H9 (cell line): ENCODE data around the gene RASGEF1C. TPM values are rescaled to one million over a fixed set of nuclear protein-coding genes. Genes with fewer than 3 reads are reported as not detected.

Source experiments
- DNase-seq: peaks from one replicate; pipeline ENCODE4 v3.0.0-alpha.2; 2017
- H2AFZ ChIP-seq: one replicate; pipeline ENCODE4 v1.6.1; 2013; ENCODE audit warnings: mild to moderate bottlenecking, low read length, control low read depth, moderate library complexity
- H2AK5ac ChIP-seq: 2 replicates; pipeline ENCODE4 v1.6.1; 2013; ENCODE audit warnings: low read length, control low read depth, mixed read lengths; ENCODE audit not compliant: insufficient read length
- H2BK120ac ChIP-seq: one replicate; pipeline ENCODE4 v1.6.1; 2013; ENCODE audit warnings: low read depth, mild to moderate bottlenecking, low read length, control low read depth, inconsistent platforms; ENCODE audit not compliant: poor library complexity, severe bottlenecking
- H2BK12ac ChIP-seq: 2 replicates; pipeline ENCODE4 v1.6.1; 2013; ENCODE audit warnings: low read length, control low read depth, mixed read lengths, low read depth; ENCODE audit not compliant: insufficient read length
- H2BK15ac ChIP-seq: 2 replicates; pipeline ENCODE4 v1.6.1; 2013; ENCODE audit warnings: low read depth, low read length, control low read depth
- H2BK20ac ChIP-seq: one replicate; pipeline ENCODE4 v1.6.1; 2013; ENCODE audit warnings: low read depth, mild to moderate bottlenecking, low read length, control low read depth, inconsistent platforms; ENCODE audit not compliant: poor library complexity, severe bottlenecking
- H2BK5ac ChIP-seq: 2 replicates; pipeline ENCODE4 v1.6.1; 2013; ENCODE audit warnings: low read length, control low read depth, mixed read lengths; ENCODE audit not compliant: insufficient read length
- H3K14ac ChIP-seq: 2 replicates; pipeline ENCODE4 v1.6.1; 2013; ENCODE audit warnings: low read length, control low read depth; ENCODE audit not compliant: insufficient read depth
- H3K18ac ChIP-seq: 2 replicates; pipeline ENCODE4 v1.6.1; 2013; ENCODE audit warnings: low read depth, mild to moderate bottlenecking, mixed read lengths, low read length, control low read depth; ENCODE audit not compliant: insufficient read length
- H3K23ac ChIP-seq: 2 replicates; pipeline ENCODE4 v1.6.1; 2013; ENCODE audit warnings: low read length, control low read depth, mixed read lengths, low read depth; ENCODE audit not compliant: insufficient read length
- H3K23me2 ChIP-seq: 2 replicates; pipeline ENCODE4 v1.6.1; 2013; ENCODE audit warnings: low read depth, mild to moderate bottlenecking, mixed read lengths, low read length, control low read depth; ENCODE audit not compliant: insufficient read length, poor library complexity, severe bottlenecking
- H3K27ac ChIP-seq: 2 replicates; pipeline ENCODE4 v1.5.1; 2013; ENCODE audit warnings: low read length, control low read depth, mixed read lengths, low read depth; ENCODE audit not compliant: insufficient read length
- H3K27me3 ChIP-seq: 2 replicates; pipeline ENCODE4 v1.6.1; 2013; ENCODE audit warnings: low read length, control low read depth, inconsistent platforms; ENCODE audit not compliant: insufficient read depth
- H3K4ac ChIP-seq: 2 replicates; pipeline ENCODE4 v1.6.1; 2013; ENCODE audit warnings: low read depth, mild to moderate bottlenecking, control low read depth, inconsistent platforms, low read length, moderate library complexity
- H3K4me1 ChIP-seq: 2 replicates; pipeline ENCODE4 v1.6.1; 2013; ENCODE audit warnings: low read length, control low read depth, inconsistent platforms; ENCODE audit not compliant: insufficient read depth
- H3K4me2 ChIP-seq: 2 replicates; pipeline ENCODE4 v1.6.1; 2013; ENCODE audit warnings: low read length, control low read depth, mixed read lengths; ENCODE audit not compliant: insufficient read length, insufficient read depth
- H3K56ac ChIP-seq: 2 replicates; pipeline ENCODE4 v1.6.1; 2013; ENCODE audit warnings: low read depth, mild to moderate bottlenecking, mixed read lengths, low read length, control low read depth; ENCODE audit not compliant: insufficient read length
- H3K79me1 ChIP-seq: 2 replicates; pipeline ENCODE4 v1.6.1; 2013; ENCODE audit warnings: low read depth, mild to moderate bottlenecking, moderate library complexity, low read length, control low read depth, inconsistent platforms; ENCODE audit not compliant: insufficient read depth, poor library complexity, severe bottlenecking
- H3K79me2 ChIP-seq: 2 replicates; pipeline ENCODE4 v1.6.1; 2013; ENCODE audit warnings: low read length, control low read depth, inconsistent platforms; ENCODE audit not compliant: insufficient read depth
- H3K9ac ChIP-seq: 2 replicates; pipeline ENCODE4 v1.6.1; 2013; ENCODE audit warnings: low read length, control low read depth, mixed read lengths; ENCODE audit not compliant: insufficient read length; ENCODE audit errors: extremely low read depth
- H3K9me3 ChIP-seq: one replicate; pipeline ENCODE4 v1.6.1; 2013; ENCODE audit warnings: low read depth, low read length, inconsistent platforms; ENCODE audit not compliant: control insufficient read depth
- H3T11ph ChIP-seq: one replicate; pipeline ENCODE4 v1.6.1; 2013; ENCODE audit warnings: mild to moderate bottlenecking, low read length, control low read depth, inconsistent platforms
- H4K20me1 ChIP-seq: one replicate; pipeline ENCODE4 v1.6.1; 2013; ENCODE audit not compliant: control insufficient read depth, insufficient read length, insufficient read depth
- H4K5ac ChIP-seq: 2 replicates; pipeline ENCODE4 v1.6.1; 2013; ENCODE audit warnings: low read depth, mild to moderate bottlenecking, mixed read lengths, low read length, control low read depth; ENCODE audit not compliant: insufficient read length
- H4K8ac ChIP-seq: replicated peaks from 2 replicates; pipeline ENCODE4 v1.6.1; 2013; ENCODE audit warnings: low read length, control low read depth, mixed read lengths, low read depth; ENCODE audit not compliant: insufficient read length
- H4K91ac ChIP-seq: 2 replicates; pipeline ENCODE4 v1.6.1; 2013; ENCODE audit warnings: low read depth, mild to moderate bottlenecking, moderate library complexity, mixed read lengths, low read length, control low read depth; ENCODE audit not compliant: insufficient read length
- H3K27ac Mint-ChIP-seq, 3 experiments: 2 replicates in 2 of 3; 3 replicates in 1 of 3; pipeline ENCODE4 v1.8.0; 2020 to 2021; ENCODE audit warnings: mixed read lengths in 3 of 3, mild to moderate bottlenecking in 1 of 3, moderate library complexity in 1 of 3
- H3K27me3 Mint-ChIP-seq: 2 replicates; pipeline ENCODE4 v1.8.0; 2021; ENCODE audit warnings: low read depth, mild to moderate bottlenecking, moderate library complexity, mixed read lengths
- H3K36me3 Mint-ChIP-seq, 3 experiments: 2 replicates in 2 of 3; 3 replicates in 1 of 3; pipeline ENCODE4 v1.8.0; 2020 to 2021; ENCODE audit warnings: low read depth in 3 of 3, mixed read lengths in 3 of 3; ENCODE audit not compliant: insufficient read depth in 1 of 3
- H3K4me1 Mint-ChIP-seq, 2 experiments: 2 replicates each; pipeline ENCODE4 v1.8.0; 2020; ENCODE audit warnings: mixed read lengths in 2 of 2
- H3K4me3 Mint-ChIP-seq, 2 experiments: 2 replicates in 1 of 2; 3 replicates in 1 of 2; pipeline ENCODE4 v1.8.0; 2020 to 2021; ENCODE audit warnings: mild to moderate bottlenecking in 2 of 2, mixed read lengths in 2 of 2, moderate library complexity in 1 of 2
- H3K9me3 Mint-ChIP-seq, 2 experiments: 2 replicates in 1 of 2; 3 replicates in 1 of 2; pipeline ENCODE4 v1.8.0; 2020; ENCODE audit warnings: mild to moderate bottlenecking in 2 of 2, mixed read lengths in 2 of 2, moderate library complexity in 1 of 2
- CTCF ChIP-seq: fragments of 200-600 bp; sonication (generic); conservative IDR thresholded peaks from 3 replicates; pipeline ENCODE4 v1.8.0; 2021; ENCODE audit warnings: antibody characterized with exemption, mild to moderate bottlenecking
- WGBS: extraction: QIAGEN DNeasy Blood & Tissue Kit; methylation state at CpG from one replicate; pipeline ENCODE4 v1.1.7; 2013; ENCODE audit warnings: missing lambda C conversion rate, low lambda C conversion rate, mixed read lengths; ENCODE audit not compliant: insufficient read length; ENCODE audit errors: extremely low coverage; 5-methylcytosine and 5-hydroxymethylcytosine counted together
- total RNA-seq: library from RNA; stranded (reverse); gene quantifications from 2 replicates; pipeline ENCODE4 v1.2.1, GENCODE V29; 2021

Gene RASGEF1C
- total RNA-seq, 1 experiment from 2014 or later, result 0.83 TPM

GRCh38 chr5:180056153-180056552 lies 152.9 kb downstream of the RASGEF1C start:
- Histone ChIP-seq H3K4me2 (no peak overlapping the region), H3K27ac (peak overlapping the region; percentile 34), H3K9ac (no peak overlapping the region), H4K5ac (no peak overlapping the region), H3K56ac (no peak overlapping the region), H2BK12ac (no peak overlapping the region), H2AK5ac (no peak overlapping the region), H4K20me1 (no peaks in the 10 kb centered on the region), H3K4me1 (peaks cover 20% of the 10 kb centered on the region; the same call in 1 of the 2 replicates), H3K4ac (no peak overlapping the region), H3K23me2 (no peaks in the 10 kb centered on the region), H3K18ac (no peak overlapping the region), H4K8ac (no peak overlapping the region), H3K27me3 (no peaks in the 10 kb centered on the region), H4K91ac (no peak overlapping the region), H2BK20ac (no peak overlapping the region), H3K14ac (no peak overlapping the region), H3K79me1 (peaks cover 3% of the 10 kb centered on the region), H2AFZ (no peak overlapping the region), H2BK120ac (no peak overlapping the region), H3K23ac (no peak overlapping the region), H3K9me3 (no peaks in the 10 kb centered on the region), H2BK5ac (no peak overlapping the region), H3T11ph (no peak overlapping the region), H3K79me2 (peaks cover 18% of the 10 kb centered on the region; the same call in 1 of the 2 replicates), H2BK15ac (no peak overlapping the region)
- H3K4me3 Mint-ChIP-seq, result no peak overlapping the region
- H3K36me3 Mint-ChIP-seq, result peaks cover 0 to 6% (median 0%) of the 10 kb centered on the region in 3 experiments; a peak in 4 of 7 replicates
- peak overlapping the region in 2 of 3 experiments; percentile 13 to 16; a peak in 4 of 7 replicates for H3K27ac Mint-ChIP-seq
- no peaks in the 10 kb centered on the region for H3K27me3 Mint-ChIP-seq
- H3K4me1 Mint-ChIP-seq, result peaks cover 71 to 77% of the 10 kb centered on the region in 2 experiments
- WGBS, result no CpG with 5 or more reads among the region's 1 CpG
- no peak for TF ChIP-seq CTCF
- H3K9me3 Mint-ChIP-seq, result no peaks in the 10 kb centered on the region
- no peak for DNase-seq
